Coronary artery (tissue), 2 donors: ENCODE measurements around the gene SLC36A4.

ENCODE experiments used
- DNase-seq: peaks from one replicate; pipeline ENCODE4 v3.0.0-alpha.2; 2017; ENCODE audit warnings: low spot score
- H3K27ac ChIP-seq, 2 donors: fragments of 200-600 bp; sonication (generic); one replicate each; pipeline ENCODE4 v1.5.1; 2016 to 2019
- H3K4me3 ChIP-seq: fragments of 200-600 bp; sonication (generic); 2 replicates; pipeline ENCODE4 v1.5.1; 2016; ENCODE audit warnings: mild to moderate bottlenecking, moderate library complexity
- TF ChIP-seq, protein P1 (sequence below): fragments of 200-600 bp; sonication (generic); IDR thresholded peaks from one replicate; pipeline ENCODE4 v1.5.1; 2019; ENCODE audit warnings: antibody characterized with exemption

SLC36A4 gene

DNA sequence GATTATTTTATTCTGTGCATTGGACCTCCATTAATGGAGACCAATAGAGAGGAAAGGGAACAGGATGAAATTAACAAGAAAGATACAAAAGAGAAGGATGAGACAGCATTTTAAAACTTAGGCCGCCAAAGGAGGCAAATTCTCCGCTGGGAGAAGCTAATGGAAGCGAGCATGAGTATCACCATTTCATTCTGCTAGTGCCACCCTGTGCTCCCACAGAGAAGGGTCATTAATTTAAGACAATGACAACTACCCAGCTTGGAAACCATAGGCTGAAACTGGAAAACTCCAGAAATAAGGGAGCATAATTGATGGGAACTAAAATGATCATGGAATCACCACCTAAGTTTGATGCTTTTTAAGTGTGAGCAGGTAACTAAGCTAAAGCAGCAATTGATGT is 69.2 kb downstream of the SLC36A4 start:
- TF ChIP-seq, protein P1, sequence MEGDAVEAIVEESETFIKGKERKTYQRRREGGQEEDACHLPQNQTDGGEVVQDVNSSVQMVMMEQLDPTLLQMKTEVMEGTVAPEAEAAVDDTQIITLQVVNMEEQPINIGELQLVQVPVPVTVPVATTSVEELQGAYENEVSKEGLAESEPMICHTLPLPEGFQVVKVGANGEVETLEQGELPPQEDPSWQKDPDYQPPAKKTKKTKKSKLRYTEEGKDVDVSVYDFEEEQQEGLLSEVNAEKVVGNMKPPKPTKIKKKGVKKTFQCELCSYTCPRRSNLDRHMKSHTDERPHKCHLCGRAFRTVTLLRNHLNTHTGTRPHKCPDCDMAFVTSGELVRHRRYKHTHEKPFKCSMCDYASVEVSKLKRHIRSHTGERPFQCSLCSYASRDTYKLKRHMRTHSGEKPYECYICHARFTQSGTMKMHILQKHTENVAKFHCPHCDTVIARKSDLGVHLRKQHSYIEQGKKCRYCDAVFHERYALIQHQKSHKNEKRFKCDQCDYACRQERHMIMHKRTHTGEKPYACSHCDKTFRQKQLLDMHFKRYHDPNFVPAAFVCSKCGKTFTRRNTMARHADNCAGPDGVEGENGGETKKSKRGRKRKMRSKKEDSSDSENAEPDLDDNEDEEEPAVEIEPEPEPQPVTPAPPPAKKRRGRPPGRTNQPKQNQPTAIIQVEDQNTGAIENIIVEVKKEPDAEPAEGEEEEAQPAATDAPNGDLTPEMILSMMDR: no peak

DNA sequence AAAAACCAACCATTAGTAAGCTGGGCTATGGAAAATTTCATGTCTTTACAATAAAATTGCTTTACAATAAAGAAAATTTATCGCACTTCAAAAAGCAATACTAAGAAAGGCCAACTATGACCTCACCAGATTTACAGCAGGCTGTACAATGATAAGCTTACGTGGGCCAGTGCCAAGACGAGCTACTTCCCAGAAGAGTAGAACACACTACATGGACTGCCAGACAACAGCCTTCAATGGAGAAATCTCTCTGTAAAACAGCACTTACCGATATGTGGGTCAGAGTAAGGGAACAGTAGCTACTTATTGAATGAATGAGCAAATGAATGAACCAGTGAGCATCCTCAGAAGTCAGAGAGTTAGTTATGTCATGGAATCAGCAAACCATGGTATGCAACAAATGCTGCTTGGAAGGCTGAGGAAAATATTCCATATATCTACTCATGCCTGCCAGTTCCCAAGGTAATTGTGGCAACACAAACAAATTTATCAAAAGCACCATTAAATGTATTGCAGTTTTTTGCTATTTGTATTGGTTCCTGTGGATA is 74.4 kb downstream of the SLC36A4 start:
- DNase-seq: no peak
- TF ChIP-seq, protein P1: no peak

More for the DNA sequence above, 69.2 kb downstream of the SLC36A4 start:
- Histone ChIP-seq H3K27ac (no peak overlapping the region), H3K4me3 (no peak overlapping the region)
- DNase-seq: no peak

DNA sequence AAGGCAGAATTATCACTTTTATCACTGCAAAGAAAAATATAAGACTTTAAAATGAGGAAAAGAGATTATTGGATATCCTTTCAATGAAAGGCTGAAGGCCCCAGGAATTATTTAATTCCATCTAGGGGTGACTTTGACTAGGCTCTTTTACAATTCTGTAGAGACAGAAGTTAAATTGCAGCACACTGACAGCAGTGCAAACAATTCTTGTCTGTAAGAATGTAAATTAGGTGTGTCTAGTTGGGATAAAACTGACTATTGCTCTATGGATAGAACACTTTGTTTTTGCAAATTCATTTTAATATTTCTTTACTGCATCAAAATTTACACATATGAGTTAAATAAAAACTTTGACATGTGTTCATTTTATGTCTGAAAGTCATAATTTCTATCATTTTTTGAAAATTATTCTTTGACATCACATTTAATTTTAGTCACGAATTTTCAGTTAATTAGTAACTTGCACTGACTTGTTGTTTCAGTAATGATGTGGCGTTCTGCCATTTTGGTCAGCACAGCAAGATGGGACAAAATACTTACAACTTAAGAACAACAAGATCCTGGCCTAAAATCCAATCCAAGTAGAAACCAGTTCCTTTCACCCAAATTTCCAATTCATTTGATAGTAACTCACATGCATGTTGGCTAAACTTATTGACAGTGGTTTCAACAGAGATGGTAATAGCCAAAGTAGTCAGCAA is 75.1 kb downstream of the SLC36A4 start:
- TF ChIP-seq, protein P1: no peak
- H3K4me3 ChIP-seq: no peak overlapping the region
- H3K27ac ChIP-seq: no peak overlapping the region
- no peak for DNase-seq

More for the DNA sequence above, 74.4 kb downstream of the SLC36A4 start:
- Histone ChIP-seq H3K4me3 (no peak overlapping the region), H3K27ac (no peak overlapping the region)

DNA sequence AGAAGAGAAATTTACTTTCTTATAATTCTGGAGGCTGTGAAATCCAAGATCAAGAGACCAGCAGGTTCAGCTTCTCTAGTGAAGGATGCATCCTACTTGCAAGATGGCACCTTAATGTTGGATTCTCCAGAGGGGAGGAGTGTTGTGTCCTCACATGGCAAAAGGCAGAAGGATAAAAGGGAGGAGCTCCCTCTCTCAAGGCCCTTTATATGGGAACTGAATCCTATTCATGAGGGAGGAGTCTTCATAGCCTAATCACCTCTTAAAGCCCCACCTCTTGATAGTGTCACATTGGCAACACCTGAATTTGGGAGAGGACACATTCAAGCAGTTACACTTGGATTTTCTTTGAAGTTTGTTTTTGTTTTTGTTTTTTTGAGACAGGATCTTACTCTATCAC is 79.5 kb downstream of the SLC36A4 start:
- DNase-seq: no peak
- H3K27ac ChIP-seq: no peak overlapping the region
- H3K4me3 ChIP-seq: no peak overlapping the region
- TF ChIP-seq, protein P1: no peak

DNA sequence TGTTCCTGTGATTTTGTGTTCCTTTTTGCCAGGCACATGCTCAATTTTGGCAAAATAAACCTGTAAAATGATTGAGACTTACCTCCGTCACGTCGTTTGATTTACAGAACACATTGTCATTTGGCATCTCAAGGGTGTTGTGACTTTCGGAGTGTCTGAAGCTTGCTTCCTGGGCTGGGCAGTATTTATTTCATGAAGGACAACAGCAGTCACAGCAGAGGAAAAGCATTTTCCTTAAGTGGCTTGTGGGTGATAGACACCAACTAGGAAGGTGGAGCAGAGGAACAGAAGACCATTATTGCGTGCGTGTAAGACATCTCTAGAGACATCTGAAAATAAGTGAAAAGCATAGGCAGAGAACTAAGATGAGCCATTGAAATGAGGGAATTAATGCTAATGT is 80.2 kb downstream of the SLC36A4 start:
- no peak overlapping the region for H3K4me3 ChIP-seq
- DNase-seq: no peak
- TF ChIP-seq, protein P1: no peak
- no peak overlapping the region for H3K27ac ChIP-seq

DNA sequence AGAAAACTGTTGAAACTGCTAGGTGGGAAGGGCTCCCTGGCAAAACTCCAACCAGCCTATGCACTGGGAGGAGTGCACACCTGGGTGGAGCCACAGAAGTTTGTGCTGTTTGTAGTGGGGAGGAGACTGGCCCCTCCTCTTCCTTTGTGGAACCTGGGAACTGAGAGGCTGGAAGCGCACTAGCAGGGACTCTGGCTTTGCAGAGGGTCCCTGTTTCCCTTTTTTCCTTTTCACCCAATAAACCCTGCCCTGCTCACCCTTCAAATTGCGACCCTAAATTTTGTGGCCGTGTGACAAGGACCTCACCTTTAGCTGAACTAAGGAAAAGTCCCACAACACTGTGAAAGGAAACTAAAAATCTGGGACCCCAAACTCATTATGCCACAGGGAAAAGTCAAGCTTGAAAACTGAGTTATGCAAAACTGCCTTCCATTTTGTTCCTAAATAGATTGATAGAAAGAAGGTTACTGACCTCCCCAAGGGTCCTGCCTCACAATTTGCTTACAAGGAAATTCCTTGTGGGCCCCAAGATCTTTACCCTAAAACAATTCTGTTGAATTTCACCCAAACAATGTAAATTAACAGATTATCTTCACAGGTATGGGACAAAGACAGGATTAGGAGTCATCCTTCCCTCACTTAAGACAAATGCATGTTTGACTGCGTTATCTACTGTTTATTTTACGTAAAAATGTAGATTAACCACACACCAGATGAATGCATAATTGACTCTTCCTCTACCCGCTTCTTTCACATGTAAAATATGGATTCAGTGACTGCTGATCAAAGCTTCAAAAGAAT is 81.0 kb downstream of the SLC36A4 start:
- TF ChIP-seq, protein P1: no peak
- no peak for DNase-seq
- Histone ChIP-seq H3K27ac (no peak overlapping the region), H3K4me3 (no peak overlapping the region)
